ENCODE data around the gene OBP2B. TPM values are rescaled to one million over a fixed set of nuclear protein-coding genes. Genes with fewer than 3 reads are reported as not detected.

OBP2B gene
- polyA plus RNA-seq, 1 experiment = not detected

DNA sequence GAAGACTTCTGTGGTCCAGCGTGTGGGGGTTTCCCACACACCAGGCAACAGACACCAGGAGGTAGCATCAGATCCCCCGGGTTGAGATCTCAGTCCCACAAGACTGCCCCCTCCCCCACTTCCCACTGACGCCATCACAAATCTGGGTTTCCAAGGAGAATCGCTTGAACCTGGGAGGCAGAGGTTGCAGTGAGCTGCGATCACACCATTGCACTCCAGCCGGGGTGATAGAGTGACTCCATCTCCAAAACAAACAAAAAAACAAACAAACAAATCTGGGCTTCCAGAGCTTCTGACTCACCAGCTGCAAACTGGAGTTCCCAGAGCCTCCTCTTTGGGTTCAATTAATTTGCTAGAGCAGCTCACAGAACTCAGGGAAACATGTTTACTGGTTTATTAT lies 40.6 kb downstream of the OBP2B start:
- ChIA-PET CTCF (interaction anchor here (0.7 to 2.1 kb wide), 4 partner anchors 12 to 24 kb away, joined by 4 to 6 read pairs (median 4); no protein-coding TSS in a partner anchor), POLR2A (no interaction called here)
- Histone ChIP-seq H3K4me3 (ENCODE audit: low read depth, low read length) (no peak overlapping the region), H3K27me3 (ENCODE audit: control insufficient read depth, insufficient read depth, low read length) (peaks cover 9% of the 10 kb centered on the region), H3K36me3 (ENCODE audit: control insufficient read depth, insufficient read depth, low read length) (no peaks in the 10 kb centered on the region)
- TF ChIP-seq, protein P1, sequence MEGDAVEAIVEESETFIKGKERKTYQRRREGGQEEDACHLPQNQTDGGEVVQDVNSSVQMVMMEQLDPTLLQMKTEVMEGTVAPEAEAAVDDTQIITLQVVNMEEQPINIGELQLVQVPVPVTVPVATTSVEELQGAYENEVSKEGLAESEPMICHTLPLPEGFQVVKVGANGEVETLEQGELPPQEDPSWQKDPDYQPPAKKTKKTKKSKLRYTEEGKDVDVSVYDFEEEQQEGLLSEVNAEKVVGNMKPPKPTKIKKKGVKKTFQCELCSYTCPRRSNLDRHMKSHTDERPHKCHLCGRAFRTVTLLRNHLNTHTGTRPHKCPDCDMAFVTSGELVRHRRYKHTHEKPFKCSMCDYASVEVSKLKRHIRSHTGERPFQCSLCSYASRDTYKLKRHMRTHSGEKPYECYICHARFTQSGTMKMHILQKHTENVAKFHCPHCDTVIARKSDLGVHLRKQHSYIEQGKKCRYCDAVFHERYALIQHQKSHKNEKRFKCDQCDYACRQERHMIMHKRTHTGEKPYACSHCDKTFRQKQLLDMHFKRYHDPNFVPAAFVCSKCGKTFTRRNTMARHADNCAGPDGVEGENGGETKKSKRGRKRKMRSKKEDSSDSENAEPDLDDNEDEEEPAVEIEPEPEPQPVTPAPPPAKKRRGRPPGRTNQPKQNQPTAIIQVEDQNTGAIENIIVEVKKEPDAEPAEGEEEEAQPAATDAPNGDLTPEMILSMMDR (IDR thresholded peaks at IDR 0.05; ENCODE audit: insufficient read depth, low read depth, low read length) = no peak
- no peak for DNase-seq (ENCODE audit: low read depth)

DNA sequence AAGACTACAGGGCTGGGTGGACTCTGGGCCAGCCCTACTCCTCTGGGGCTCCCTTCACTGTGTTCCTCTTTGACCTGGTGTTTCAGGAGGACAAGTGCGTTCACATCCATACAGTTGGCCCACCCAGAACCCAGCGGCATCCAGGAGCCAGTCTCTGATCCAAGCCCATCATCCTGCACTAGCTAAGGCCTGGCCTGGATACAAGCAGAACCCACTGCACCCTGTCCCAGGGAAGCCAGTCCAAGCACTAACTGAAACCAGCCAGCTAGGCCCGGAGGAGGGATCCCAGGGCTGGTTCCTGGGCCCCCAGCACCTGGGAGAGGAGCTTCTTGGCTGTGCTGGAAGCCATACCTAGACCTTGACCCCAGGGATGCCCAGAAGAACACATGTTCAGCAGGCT lies 41.3 kb downstream of the OBP2B start:
- H3K27me3 ChIP-seq (ENCODE audit: control insufficient read depth, insufficient read depth, low read length) = peaks cover 7% of the 10 kb centered on the region
- TF ChIP-seq, protein P1 (IDR thresholded peaks at IDR 0.05; ENCODE audit: insufficient read depth, low read depth, low read length) = no peak
- ChIA-PET CTCF (interaction anchor here (0.9 to 2.1 kb wide), 5 partner anchors 11 to 22 kb away, joined by 3 to 6 read pairs (median 4); no protein-coding TSS in a partner anchor), POLR2A (no interaction called here)
- H3K4me3 ChIP-seq (ENCODE audit: low read depth, low read length) = no peak overlapping the region
- H3K36me3 ChIP-seq (ENCODE audit: control insufficient read depth, insufficient read depth, low read length) = no peaks in the 10 kb centered on the region
- DNase-seq (ENCODE audit: low read depth) = no peak

DNA sequence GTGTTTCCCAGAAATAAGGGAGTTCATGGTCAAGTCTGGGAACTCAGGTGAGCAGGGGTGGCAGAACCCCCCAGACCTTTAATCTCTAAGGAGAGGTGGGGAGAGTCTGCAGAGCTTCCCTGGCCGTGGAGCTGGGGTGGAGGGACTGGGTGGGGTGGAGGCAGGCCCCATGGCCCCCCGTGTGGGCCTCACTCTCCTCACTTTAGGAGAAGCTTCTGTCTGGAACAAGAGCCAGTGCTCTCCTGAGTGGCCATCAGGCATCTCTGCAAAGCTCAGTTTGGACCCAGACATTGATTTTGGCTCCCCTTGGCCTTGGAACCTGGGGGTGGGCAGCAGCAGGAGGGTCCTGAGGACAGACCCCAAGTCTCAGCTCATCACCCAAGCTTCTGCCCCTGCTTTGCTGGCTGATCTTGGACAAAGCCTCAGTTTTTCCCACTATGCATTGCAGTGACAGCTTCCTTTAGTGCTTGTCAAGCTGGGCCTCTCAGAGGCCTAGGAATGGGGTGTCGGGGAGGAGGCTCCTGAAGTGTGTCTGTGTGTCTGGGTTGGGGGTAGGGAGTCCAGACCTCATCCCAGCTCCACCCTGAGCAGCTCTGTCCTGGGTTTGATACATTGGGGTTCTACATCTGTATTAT lies 41.8 kb downstream of the OBP2B start:
- Histone ChIP-seq H3K4me3 (ENCODE audit: low read depth, low read length) (no peak overlapping the region), H3K27me3 (ENCODE audit: control insufficient read depth, insufficient read depth, low read length) (peaks cover 7% of the 10 kb centered on the region), H3K36me3 (ENCODE audit: control insufficient read depth, insufficient read depth, low read length) (no peaks in the 10 kb centered on the region)
- ChIA-PET CTCF (interaction anchor here (0.6 to 2.1 kb wide), 8 partner anchors 9 to 321 kb away, joined by 3 to 6 read pairs (median 3); no protein-coding TSS in a partner anchor), POLR2A (no interaction called here)
- TF ChIP-seq, protein P1 (IDR thresholded peaks at IDR 0.05; ENCODE audit: insufficient read depth, low read depth, low read length) = no peak
- DNase-seq (ENCODE audit: low read depth) = no peak

DNA sequence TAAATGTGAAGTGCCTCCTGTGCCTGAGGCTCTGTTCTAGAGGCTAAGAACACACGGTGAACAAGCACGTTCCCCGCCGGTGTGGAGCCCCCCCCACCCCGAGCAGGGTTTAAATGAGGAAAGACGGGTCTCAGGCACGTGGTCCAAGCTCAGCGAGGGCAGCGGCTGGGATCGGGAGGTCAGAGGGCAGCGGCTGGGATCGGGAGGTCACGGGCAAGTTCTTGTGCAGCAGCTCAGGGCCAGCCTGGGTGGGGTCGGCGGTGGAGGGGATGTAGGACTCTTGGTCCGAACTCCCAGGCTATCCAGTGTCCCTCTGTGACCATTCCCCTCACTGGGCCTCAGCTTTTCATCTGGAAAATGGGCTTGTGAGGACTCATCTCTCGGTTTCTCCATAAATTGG lies 42.7 kb downstream of the OBP2B start:
- Histone ChIP-seq H3K36me3 (ENCODE audit: control insufficient read depth, insufficient read depth, low read length) (no peaks in the 10 kb centered on the region), H3K4me3 (ENCODE audit: low read depth, low read length) (no peak overlapping the region), H3K27me3 (ENCODE audit: control insufficient read depth, insufficient read depth, low read length) (no peaks in the 10 kb centered on the region)
- DNase-seq (ENCODE audit: low read depth) = no peak
- POLR2A ChIA-PET = no interaction called here
- CTCF ChIA-PET = interaction anchor here (0.9 to 2.1 kb wide), 6 partner anchors 10 to 321 kb away, joined by 3 to 6 read pairs (median 4); no protein-coding TSS in a partner anchor
- TF ChIP-seq, protein P1 (IDR thresholded peaks at IDR 0.05; ENCODE audit: insufficient read depth, low read depth, low read length) = no peak

DNA sequence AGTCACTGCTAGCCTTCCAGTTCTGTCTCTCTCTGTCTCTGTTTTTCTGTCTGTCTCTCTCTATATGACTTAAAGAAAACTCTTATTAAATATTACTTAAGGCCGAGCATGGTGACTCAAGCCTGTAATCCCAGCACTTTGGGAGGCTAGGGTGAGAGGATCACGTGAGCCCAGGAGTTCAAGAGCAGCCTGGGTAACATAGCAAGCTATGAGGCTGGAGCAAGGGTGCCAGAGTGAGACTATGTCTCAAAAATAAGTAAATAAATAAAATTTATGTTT lies 43.7 kb downstream of the OBP2B start:
- Histone ChIP-seq H3K4me3 (ENCODE audit: low read depth, low read length) (no peak overlapping the region), H3K36me3 (ENCODE audit: control insufficient read depth, insufficient read depth, low read length) (no peaks in the 10 kb centered on the region), H3K27me3 (ENCODE audit: control insufficient read depth, insufficient read depth, low read length) (no peaks in the 10 kb centered on the region)
- TF ChIP-seq, protein P1 (IDR thresholded peaks at IDR 0.05; ENCODE audit: insufficient read depth, low read depth, low read length) = no peak
- DNase-seq (ENCODE audit: low read depth) = no peak
- ChIA-PET CTCF (interaction anchor here (0.7 to 1.2 kb wide), 2 partner anchors 9 to 19 kb away, joined by 3 read pairs; no protein-coding TSS in a partner anchor), POLR2A (no interaction called here)

Data from BJ (cell line).